Dendritic cell treated with granulocyte-macrophage colony-stimulating factor and Interleukin-4, amounts not matched to agents 40 ng/mL and 50 ng/mL, for 4 days (primary cell): ENCODE data around the gene KRTAP10-6.
"Not testable (repeated sequence)": the region's sequence is repeated elsewhere in the genome, so short reads cannot be mapped to it uniquely, and the experiment has no call there.

ENCODE experiments used
- H3K27ac Mint-ChIP-seq: one replicate; pipeline ENCODE4 v1.8.0; 2022; ENCODE audit warnings: mild to moderate bottlenecking, mixed read lengths
- H3K27me3 Mint-ChIP-seq: one replicate; pipeline ENCODE4 v1.8.0; 2022; ENCODE audit warnings: mild to moderate bottlenecking, mixed read lengths
- H3K36me3 Mint-ChIP-seq: one replicate; pipeline ENCODE4 v1.8.0; 2022; ENCODE audit warnings: low read depth, mixed read lengths
- H3K4me1 Mint-ChIP-seq: one replicate; pipeline ENCODE4 v1.8.0; 2022; ENCODE audit warnings: low read depth, mixed read lengths
- H3K4me3 Mint-ChIP-seq: one replicate; pipeline ENCODE4 v1.8.0; 2022; ENCODE audit warnings: mild to moderate bottlenecking, moderate library complexity, mixed read lengths
- H3K9me3 Mint-ChIP-seq: one replicate; pipeline ENCODE4 v1.8.0; 2022; ENCODE audit warnings: mixed read lengths
- intact Hi-C: fragments of 100-400 bp; cut with micrococcal nuclease; formaldehyde crosslinking; loops from one replicate; pipeline ENCODE4 v1.15.0; 2022

The KRTAP10-6 gene

GRCh38 chr21:44556879-44557278 lies 35.4 kb downstream of the KRTAP10-6 start:
- Mint-ChIP-seq H3K4me3 (no peak overlapping the region), H3K27ac (no peak overlapping the region), H3K9me3 (peaks cover 10% of the 10 kb centered on the region), H3K36me3 (no peaks in the 10 kb centered on the region), H3K4me1 (no peaks in the 10 kb centered on the region), H3K27me3 (peaks cover 46% of the 10 kb centered on the region)
- intact Hi-C loops, result no loop called here

DNA sequence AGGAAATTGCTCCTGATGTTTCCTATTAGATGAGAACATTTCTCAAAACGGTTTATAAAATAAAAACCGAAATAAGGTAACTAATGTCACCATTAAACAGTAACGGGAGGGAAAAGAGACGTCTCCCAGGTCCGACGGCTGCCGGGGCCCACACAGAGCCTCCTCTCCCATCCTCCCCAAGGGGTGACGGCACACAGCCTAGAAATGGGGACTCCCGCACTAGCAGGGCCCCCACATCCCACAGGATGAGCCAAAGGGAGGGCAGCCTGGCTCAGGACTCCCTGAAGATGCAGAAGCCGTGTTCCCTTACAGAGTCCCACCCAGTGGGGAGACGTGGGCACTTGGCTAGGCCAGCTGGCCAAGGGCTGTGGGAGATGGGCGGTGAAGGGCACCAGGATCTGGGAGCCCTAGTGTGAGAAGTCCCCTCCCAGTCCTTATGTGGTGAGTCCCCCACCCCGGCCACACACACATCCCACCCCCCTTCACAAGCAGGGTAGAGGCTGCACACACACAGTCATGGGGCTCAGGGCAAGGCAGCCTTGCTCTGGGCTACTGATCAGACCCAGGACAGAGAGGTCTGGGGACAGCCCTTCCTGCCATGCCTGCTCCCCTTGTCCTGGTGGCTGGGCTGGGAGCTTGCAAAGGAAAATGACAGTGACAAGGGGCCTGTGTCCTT lies 37.0 kb downstream of the KRTAP10-6 start:
- H3K36me3 Mint-ChIP-seq, result no peaks in the 10 kb centered on the region
- H3K4me1 Mint-ChIP-seq, result no peaks in the 10 kb centered on the region
- H3K27ac Mint-ChIP-seq, result no peak overlapping the region
- peaks cover 1% of the 10 kb centered on the region for H3K9me3 Mint-ChIP-seq
- H3K27me3 Mint-ChIP-seq, result peaks cover 49% of the 10 kb centered on the region
- H3K4me3 Mint-ChIP-seq, result no peak overlapping the region
- intact Hi-C loops, result no loop called here

DNA sequence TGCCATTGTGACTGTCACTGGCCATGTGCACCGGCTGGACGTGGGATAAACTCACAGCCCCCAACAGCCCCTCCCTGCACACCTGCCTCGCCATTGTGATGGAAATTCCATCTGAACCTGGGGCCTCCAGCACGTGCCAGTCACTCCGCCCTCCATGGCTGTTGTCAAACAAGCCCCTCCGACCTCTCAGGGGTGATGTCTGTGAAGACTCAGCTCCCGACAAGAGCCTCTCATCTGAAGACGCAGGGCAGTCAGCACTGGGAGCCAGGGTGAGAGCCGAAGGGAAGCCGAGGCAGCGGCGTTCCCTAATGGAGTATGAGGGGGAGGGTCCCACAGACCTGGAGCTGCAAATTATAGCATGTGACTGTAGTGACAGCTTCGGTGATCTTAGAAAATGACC lies 39.6 kb downstream of the KRTAP10-6 start:
- peaks cover 57% of the 10 kb centered on the region for H3K27me3 Mint-ChIP-seq
- H3K27ac Mint-ChIP-seq, result no peak overlapping the region
- no peak overlapping the region for H3K4me3 Mint-ChIP-seq
- H3K4me1 Mint-ChIP-seq, result no peaks in the 10 kb centered on the region
- H3K9me3 Mint-ChIP-seq, result peaks cover under 1% of the 10 kb centered on the region
- intact Hi-C loops, result no loop called here
- no peaks in the 10 kb centered on the region for H3K36me3 Mint-ChIP-seq

DNA sequence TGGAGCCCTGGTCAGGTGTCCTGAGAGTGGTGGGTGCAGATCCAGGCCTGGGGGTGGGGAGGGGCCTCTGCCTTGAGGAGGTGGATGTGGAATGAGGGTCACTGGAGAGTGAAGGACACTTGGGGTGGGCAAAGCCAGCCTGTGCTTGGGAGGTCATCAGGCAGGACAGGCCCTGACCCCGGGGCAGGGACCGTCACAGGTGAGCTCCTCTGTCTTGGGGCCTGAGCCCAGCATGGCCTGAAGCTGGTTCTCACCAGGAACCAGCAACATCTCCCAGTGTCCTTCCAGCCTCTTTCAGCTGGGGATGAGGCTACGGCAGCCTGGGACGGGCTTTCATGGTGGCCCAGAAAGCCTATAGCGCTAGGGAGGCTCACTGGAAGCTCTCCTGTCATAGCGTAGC lies 40.2 kb downstream of the KRTAP10-6 start:
- Mint-ChIP-seq H3K27ac (no peak overlapping the region), H3K27me3 (peaks cover 58% of the 10 kb centered on the region), H3K9me3 (peaks cover 6% of the 10 kb centered on the region), H3K4me1 (no peaks in the 10 kb centered on the region), H3K4me3 (no peak overlapping the region), H3K36me3 (no peaks in the 10 kb centered on the region)
- intact Hi-C loops, result no loop called here

DNA sequence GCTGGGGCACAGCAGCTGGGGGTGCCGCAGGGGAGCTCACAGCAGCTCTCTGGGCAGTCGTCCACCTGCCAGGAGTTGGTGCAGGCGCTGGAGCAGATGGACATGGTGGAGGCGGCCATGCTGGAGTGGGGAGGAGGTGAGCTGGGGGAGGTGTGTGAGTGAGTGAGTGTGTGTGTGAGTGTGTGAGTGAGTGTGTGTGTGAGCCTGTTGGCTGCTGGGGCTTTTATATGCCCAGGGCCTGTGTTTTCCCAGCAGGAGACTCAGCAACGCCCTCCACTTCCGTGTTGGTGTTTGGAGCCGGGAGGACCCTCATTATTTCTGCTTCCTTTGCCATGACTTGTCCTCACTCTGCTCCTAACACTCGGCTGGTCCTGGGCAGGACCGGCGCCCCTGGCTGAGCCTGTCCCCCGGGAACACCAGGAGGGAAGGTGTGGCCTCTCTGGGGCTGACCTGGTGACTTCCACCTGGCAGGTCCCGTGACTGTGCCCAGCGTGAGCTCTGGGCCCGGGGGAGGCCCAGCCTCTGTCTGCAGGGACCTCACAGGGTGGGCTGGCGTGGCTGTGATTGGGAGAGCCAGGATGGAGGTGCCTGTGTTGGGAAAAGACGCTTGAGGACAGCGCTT lies 40.9 kb downstream of the KRTAP10-6 start, which contains the start of gene KRTAP10-2:
TSS of gene KRTAP10-2 (minus strand) at position 166 of the 622 bp plus-strand sequence. CDS start at position 119, 47 bp downstream.
- intact Hi-C loops, result no loop called here
- H3K27ac Mint-ChIP-seq, result no peak within 1 kb of the TSS
- no peak within 1 kb of the TSS for H3K4me3 Mint-ChIP-seq
- H3K36me3 Mint-ChIP-seq, result no peaks in the 10 kb centered on the region
- peaks cover 13% of the 10 kb centered on the region for H3K9me3 Mint-ChIP-seq
- peaks cover 65% of the 10 kb centered on the region for H3K27me3 Mint-ChIP-seq
- H3K4me1 Mint-ChIP-seq, result no peaks in the 10 kb centered on the region

GRCh38 chr21:44550807-44551206 lies 41.5 kb downstream of the KRTAP10-6 start:
- H3K4me3 Mint-ChIP-seq, result no peak overlapping the region
- intact Hi-C loops, result no loop called here
- no peaks in the 10 kb centered on the region for H3K4me1 Mint-ChIP-seq
- peaks cover 64% of the 10 kb centered on the region for H3K27me3 Mint-ChIP-seq
- H3K9me3 Mint-ChIP-seq, result peaks cover 15% of the 10 kb centered on the region
- no peak overlapping the region for H3K27ac Mint-ChIP-seq
- H3K36me3 Mint-ChIP-seq, result no peaks in the 10 kb centered on the region

DNA sequence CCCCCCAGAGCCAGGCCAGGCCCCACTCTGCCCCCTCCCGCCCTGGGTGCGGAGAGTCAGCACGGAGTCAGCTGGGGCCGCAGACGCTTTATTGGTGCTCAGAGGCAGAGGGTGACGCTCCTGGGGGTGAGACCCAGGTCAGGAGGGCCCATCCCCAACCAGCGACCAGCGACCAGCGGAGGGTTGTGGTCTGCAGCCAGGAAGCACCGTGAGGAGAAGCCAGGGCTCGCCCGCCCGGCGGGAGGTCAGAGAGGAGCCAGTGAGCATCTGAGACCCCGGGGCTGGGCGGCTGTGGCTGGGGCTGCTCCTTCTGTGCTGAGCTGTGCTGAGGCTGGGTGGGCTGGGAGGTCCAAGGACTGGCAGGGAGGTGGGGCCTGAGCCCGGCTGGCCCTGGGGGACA lies 42.0 kb downstream of the KRTAP10-6 start:
- Mint-ChIP-seq H3K27me3 (peaks cover 63% of the 10 kb centered on the region), H3K9me3 (peaks cover 15% of the 10 kb centered on the region)
- H3K27ac Mint-ChIP-seq, H3K4me3 Mint-ChIP-seq, H3K36me3 Mint-ChIP-seq, intact Hi-C loops, H3K4me1 Mint-ChIP-seq: not testable (repeated sequence)

- H3K9me3 Mint-ChIP-seq, result peaks cover 15% of the 10 kb centered on the region
- intact Hi-C loops, result no loop called here
- no peaks in the 10 kb centered on the region for H3K4me1 Mint-ChIP-seq
- H3K36me3 Mint-ChIP-seq, result no peaks in the 10 kb centered on the region
- H3K4me3 Mint-ChIP-seq, result no peak overlapping the region
- H3K27ac Mint-ChIP-seq, result no peak overlapping the region
- H3K27me3 Mint-ChIP-seq, result peaks cover 63% of the 10 kb centered on the region
Observed at GRCh38 chr21:44549525-44550211, 42.6 kb downstream of the KRTAP10-6 start.

DNA sequence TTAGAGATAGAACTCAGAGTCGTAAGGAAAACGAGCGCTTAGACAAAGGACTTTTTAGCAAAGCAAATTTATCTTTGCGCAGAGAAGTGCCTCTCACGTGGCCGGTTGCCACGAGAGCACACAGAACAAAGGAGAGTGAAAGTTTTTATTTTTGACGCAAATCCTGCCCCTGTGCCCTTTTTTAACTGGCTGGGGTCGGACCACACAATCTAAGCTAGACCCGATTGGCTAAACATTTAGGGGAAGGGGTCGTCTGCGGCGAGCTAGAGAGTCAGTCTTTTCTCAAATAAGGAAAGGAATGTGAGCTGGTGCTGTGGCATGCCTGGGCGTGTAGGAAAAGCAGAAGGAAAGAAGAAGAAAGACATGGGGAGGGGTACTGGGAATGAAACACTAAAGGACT lies 43.4 kb downstream of the KRTAP10-6 start:
- no peaks in the 10 kb centered on the region for H3K36me3 Mint-ChIP-seq
- intact Hi-C loops, result no loop called here
- H3K4me1 Mint-ChIP-seq, result no peaks in the 10 kb centered on the region
- H3K27ac Mint-ChIP-seq, result no peak overlapping the region
- peaks cover 15% of the 10 kb centered on the region for H3K9me3 Mint-ChIP-seq
- H3K4me3 Mint-ChIP-seq, result no peak overlapping the region
- peaks cover 60% of the 10 kb centered on the region for H3K27me3 Mint-ChIP-seq

DNA sequence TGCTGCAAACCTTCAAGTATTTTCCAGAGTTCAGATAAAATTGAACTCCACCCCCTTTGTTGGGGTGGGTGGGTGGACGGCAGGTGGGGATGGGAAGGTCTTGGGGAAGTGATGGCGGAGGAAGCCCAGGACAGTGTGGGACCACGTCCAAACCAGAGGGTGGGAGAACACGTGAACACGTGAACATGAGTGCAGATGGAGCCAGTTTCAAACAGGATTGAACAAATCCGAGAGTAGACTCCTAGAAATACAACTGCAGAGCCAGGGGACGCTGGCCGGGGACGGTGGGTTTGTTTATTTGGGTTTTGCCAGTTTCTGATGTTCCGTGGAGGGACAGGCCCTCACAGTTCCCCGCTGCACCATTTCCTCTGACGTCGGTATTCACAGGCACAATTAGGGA lies 43.9 kb downstream of the KRTAP10-6 start:
- no peak overlapping the region for H3K27ac Mint-ChIP-seq
- no peaks in the 10 kb centered on the region for H3K36me3 Mint-ChIP-seq
- H3K9me3 Mint-ChIP-seq, result peaks cover 15% of the 10 kb centered on the region
- H3K4me1 Mint-ChIP-seq, result no peaks in the 10 kb centered on the region
- H3K27me3 Mint-ChIP-seq, result peaks cover 60% of the 10 kb centered on the region
- no peak overlapping the region for H3K4me3 Mint-ChIP-seq
- intact Hi-C loops, result no loop called here

DNA sequence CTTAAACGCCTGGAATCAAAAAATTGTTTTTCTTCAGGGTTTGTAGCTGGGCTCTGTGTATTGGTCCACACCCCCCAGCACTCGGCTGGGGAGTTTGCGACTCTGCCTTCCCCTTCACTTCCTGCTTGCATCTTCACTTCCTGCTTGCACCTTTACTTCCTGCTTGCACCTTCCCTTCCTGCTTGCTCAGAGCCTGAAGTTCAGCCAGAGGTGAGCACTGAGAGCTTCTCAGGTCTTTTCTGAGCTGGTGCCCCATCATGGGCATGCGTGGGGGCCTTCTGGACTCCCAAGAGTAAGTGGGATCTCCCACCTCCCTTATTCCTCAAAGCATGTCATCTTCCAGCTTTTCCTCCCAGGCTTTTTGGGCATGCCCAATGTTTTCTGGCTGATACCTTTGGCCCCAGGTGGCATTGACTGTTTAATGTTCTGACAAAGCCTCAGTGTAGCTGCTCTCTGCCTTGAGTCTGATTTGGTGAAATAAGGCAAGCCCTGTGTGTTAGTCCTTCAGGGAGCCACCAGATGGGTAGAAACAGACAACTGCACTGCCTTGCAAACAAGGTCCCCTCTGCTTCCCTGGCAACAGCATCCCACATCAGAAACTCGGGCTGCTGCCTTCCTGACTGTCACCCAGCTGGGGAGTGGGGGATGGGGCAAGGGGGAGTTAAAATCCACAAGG lies 44.5 kb downstream of the KRTAP10-6 start:
- Mint-ChIP-seq H3K27me3 (peaks cover 57% of the 10 kb centered on the region), H3K4me1 (no peaks in the 10 kb centered on the region), H3K36me3 (no peaks in the 10 kb centered on the region), H3K9me3 (peaks cover 15% of the 10 kb centered on the region), H3K27ac (no peak overlapping the region), H3K4me3 (no peak overlapping the region)
- intact Hi-C loops, result no loop called here

- Mint-ChIP-seq H3K4me3 (no peak overlapping the region), H3K27ac (no peak overlapping the region), H3K9me3 (peaks cover 15% of the 10 kb centered on the region), H3K36me3 (no peaks in the 10 kb centered on the region), H3K27me3 (peaks cover 31% of the 10 kb centered on the region), H3K4me1 (no peaks in the 10 kb centered on the region)
- intact Hi-C loops, result no loop called here
Observed at GRCh38 chr21:44544566-44544965, 47.7 kb downstream of the KRTAP10-6 start.

DNA sequence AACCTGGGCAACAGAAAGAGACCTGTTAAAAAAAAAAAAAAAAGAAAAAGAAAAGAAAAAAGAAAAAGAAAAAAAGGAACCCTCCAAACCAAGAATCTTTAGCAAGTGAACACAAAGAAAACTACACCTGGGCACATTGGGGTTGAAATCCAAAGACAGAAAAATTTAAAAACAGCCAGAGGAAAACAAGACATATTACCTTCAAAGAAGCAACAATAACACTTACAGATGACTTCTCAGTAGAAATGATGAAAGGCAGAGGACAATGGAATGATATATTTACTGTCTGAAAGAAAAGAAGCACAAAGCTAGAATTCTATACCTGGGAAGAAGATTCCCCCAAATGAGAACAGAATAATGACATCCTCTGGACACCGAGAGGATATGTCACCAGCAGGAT lies 49.6 kb downstream of the KRTAP10-6 start:
- intact Hi-C loops, result no loop called here
- H3K4me1 Mint-ChIP-seq, result no peaks in the 10 kb centered on the region
- H3K9me3 Mint-ChIP-seq, result peaks cover 15% of the 10 kb centered on the region
- peaks cover 16% of the 10 kb centered on the region for H3K27me3 Mint-ChIP-seq
- no peaks in the 10 kb centered on the region for H3K36me3 Mint-ChIP-seq
- H3K27ac Mint-ChIP-seq, result no peak overlapping the region
- no peak overlapping the region for H3K4me3 Mint-ChIP-seq
